Activated naive CD4-positive, alpha-beta T cell treated with anti-CD3 and anti-CD28 coated beads, Interleukin-2, amount 50 U/mL, for 24 hours (primary cell): Measurements from ENCODE around the gene GK2.

ENCODE experiments used
- H3K27ac Mint-ChIP-seq: one replicate; pipeline ENCODE4 v1.8.0; 2021; ENCODE audit warnings: mild to moderate bottlenecking, mixed read lengths
- H3K27me3 Mint-ChIP-seq: one replicate; pipeline ENCODE4 v1.8.0; 2021; ENCODE audit warnings: mixed read lengths
- H3K36me3 Mint-ChIP-seq: one replicate; pipeline ENCODE4 v1.8.0; 2021; ENCODE audit warnings: mixed read lengths
- H3K4me1 Mint-ChIP-seq: one replicate; pipeline ENCODE4 v1.8.0; 2021; ENCODE audit warnings: mixed read lengths
- H3K4me3 Mint-ChIP-seq: one replicate; pipeline ENCODE4 v1.8.0; 2021; ENCODE audit warnings: mild to moderate bottlenecking, mixed read lengths
- H3K9me3 Mint-ChIP-seq: one replicate; pipeline ENCODE4 v1.8.0; 2021; ENCODE audit warnings: mixed read lengths

The GK2 gene

DNA sequence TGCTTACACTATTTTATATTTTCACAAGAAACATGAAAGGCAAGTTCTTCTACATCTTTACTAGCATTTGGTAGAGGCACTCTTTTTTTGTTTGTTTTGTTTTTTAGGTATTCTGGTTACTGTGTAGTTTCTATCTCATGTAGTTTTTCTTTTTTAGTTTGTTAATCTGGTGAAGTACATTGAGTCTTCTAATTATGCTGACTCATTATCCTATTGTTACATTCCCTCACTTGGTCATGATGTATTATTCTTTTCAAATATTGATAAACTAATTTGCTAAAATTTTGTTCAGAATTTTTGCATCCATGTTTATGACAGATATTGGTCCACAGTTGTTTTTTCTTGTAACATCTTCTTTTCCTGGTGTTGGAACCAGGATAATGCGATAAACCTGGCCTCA is 4.7 kb downstream of the GK2 start:
- H3K27me3 Mint-ChIP-seq: no peaks in the 10 kb centered on the region
- peaks cover 5% of the 10 kb centered on the region for H3K9me3 Mint-ChIP-seq

DNA sequence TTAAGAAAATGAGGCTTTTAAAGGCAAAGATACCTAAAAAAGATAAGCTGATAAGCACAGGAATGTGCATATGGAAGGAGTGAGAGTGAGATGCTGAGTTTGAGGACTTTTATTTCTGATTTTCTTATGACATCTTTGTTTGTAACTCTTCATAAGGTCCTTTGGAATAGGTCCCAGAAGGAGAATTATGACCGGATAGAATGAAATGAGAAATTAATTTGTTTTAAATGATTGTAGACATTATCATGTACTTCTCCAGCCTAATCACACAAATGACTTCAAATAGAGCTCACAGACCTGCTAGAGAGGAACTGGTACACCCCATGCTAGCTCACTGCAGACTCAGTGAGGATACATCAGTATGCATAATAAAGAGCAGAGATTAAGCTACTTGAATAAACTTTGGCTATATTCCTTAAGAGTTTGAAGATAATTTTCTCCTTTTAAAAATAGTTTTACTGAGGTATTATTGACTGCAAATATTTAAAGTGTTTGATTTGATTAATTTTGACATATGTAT is 5.6 kb downstream of the GK2 start:
- no peaks in the 10 kb centered on the region for H3K4me1 Mint-ChIP-seq
- no peak overlapping the region for H3K27ac Mint-ChIP-seq
- H3K36me3 Mint-ChIP-seq: no peaks in the 10 kb centered on the region
- peaks cover 5% of the 10 kb centered on the region for H3K9me3 Mint-ChIP-seq
- no peaks in the 10 kb centered on the region for H3K27me3 Mint-ChIP-seq
- no peak overlapping the region for H3K4me3 Mint-ChIP-seq

More for the DNA sequence above, 4.7 kb downstream of the GK2 start:
- no peak overlapping the region for H3K27ac Mint-ChIP-seq
- no peaks in the 10 kb centered on the region for H3K36me3 Mint-ChIP-seq
- no peak overlapping the region for H3K4me3 Mint-ChIP-seq
- no peaks in the 10 kb centered on the region for H3K4me1 Mint-ChIP-seq

DNA sequence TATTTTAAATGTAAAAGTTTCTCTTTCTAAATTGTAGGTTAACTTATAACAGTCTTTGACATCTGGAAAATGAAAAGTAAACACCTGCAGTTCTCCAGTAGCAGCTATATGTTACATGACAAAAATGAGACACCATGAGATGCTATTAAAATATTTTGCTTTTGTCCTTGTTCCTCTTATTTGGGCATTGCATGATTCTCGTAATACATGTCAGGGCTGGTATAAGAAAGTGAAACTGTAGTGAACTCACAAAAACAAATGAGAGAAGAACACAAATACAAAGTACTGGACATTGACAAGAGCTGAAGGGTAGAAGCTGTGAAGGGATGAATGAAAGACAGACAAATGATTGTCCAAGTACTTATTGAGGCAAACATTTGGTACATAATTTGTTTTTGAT is 9.0 kb downstream of the GK2 start:
- no peak overlapping the region for H3K27ac Mint-ChIP-seq
- H3K4me1 Mint-ChIP-seq: no peaks in the 10 kb centered on the region
- no peak overlapping the region for H3K4me3 Mint-ChIP-seq
- peaks cover 2% of the 10 kb centered on the region for H3K27me3 Mint-ChIP-seq
- peaks cover 8% of the 10 kb centered on the region for H3K9me3 Mint-ChIP-seq
- no peaks in the 10 kb centered on the region for H3K36me3 Mint-ChIP-seq

DNA sequence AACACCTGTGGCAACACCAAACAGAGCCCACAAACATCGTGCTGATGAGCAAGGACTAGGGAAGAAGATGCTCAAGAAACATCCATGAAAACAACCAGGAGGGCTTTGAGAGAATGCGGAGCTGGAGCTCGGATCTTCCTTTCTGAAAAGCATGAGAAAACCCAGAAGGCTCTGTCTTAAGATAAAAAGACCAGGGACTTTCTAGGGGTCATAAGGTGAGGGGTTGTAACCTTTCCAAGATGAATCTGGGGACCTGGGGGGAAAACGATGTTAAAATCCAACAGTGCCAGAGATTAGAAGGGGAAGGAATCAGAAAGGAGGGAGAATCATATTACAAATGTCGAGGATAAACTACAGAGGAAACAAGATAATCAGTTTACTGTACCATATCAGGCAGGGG is 10.1 kb downstream of the GK2 start:
- Mint-ChIP-seq H3K9me3 (peaks cover 8% of the 10 kb centered on the region), H3K4me3 (no peak overlapping the region), H3K27me3 (peaks cover 2% of the 10 kb centered on the region), H3K36me3 (no peaks in the 10 kb centered on the region), H3K27ac (no peak overlapping the region), H3K4me1 (no peaks in the 10 kb centered on the region)

DNA sequence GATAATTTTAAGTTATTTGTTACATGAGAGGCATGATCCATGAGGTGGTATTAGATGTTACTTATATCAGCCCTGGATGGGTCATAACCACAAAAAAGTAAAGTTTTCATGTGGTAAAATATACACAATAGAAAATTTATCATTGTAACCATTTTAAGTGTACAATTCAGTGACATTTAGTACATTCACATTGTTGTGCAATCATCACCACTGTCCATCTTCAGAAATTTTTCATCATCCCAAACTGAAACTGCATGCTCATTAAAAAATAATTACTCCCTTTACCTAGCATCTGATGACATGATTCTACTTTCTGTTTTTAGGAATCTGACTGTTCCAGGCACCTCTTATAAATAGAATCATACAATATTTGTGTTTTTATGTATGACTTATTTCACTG is 11.2 kb downstream of the GK2 start:
- H3K4me1 Mint-ChIP-seq: no peaks in the 10 kb centered on the region
- H3K27me3 Mint-ChIP-seq: peaks cover 2% of the 10 kb centered on the region
- H3K36me3 Mint-ChIP-seq: no peaks in the 10 kb centered on the region
- no peak overlapping the region for H3K4me3 Mint-ChIP-seq
- no peak overlapping the region for H3K27ac Mint-ChIP-seq
- H3K9me3 Mint-ChIP-seq: peaks cover 8% of the 10 kb centered on the region

DNA sequence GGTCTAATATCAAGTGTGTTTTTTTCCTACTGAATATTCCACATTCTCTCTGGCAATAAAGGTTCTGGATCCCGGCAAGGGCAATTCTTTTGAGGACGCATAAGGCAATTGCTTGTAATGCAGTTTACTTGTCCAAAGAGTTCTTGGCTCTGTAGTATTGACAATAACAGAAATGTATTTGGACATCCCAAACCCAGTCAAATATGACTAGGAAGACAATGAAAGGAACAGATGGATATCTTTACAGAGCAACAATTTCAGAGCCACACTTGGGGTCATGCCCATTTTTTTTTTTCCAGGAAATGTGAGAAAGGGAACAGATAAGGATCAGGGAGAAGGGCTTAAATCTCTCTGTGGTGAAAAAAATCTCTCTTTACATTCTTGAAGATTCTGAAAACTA is 12.2 kb downstream of the GK2 start:
- Mint-ChIP-seq H3K9me3 (peaks cover 8% of the 10 kb centered on the region), H3K4me1 (no peaks in the 10 kb centered on the region), H3K4me3 (no peak overlapping the region), H3K36me3 (no peaks in the 10 kb centered on the region), H3K27ac (no peak overlapping the region), H3K27me3 (peaks cover 2% of the 10 kb centered on the region)

DNA sequence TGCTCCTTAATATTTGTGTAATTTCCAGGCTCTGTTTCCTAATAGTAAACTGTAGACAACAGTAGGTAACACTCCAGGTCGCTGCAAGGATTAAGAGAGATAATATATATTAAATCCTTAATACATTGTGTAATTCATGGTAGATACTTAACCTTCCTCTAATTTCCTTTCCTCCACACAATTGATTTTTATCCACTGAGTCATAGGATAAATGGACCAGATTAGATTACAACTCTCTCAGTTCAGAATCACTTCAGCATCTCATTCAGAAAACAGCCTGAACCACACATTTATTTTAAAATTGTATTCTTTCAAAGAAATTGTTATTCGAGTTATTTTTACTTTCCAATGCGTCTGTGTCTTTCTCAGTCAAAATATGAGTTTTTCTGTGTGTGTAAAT is 17.1 kb downstream of the GK2 start:
- H3K4me3 Mint-ChIP-seq: no peak overlapping the region
- H3K27me3 Mint-ChIP-seq: no peaks in the 10 kb centered on the region
- H3K9me3 Mint-ChIP-seq: no peaks in the 10 kb centered on the region
- no peak overlapping the region for H3K27ac Mint-ChIP-seq
- H3K36me3 Mint-ChIP-seq: no peaks in the 10 kb centered on the region
- H3K4me1 Mint-ChIP-seq: no peaks in the 10 kb centered on the region

DNA sequence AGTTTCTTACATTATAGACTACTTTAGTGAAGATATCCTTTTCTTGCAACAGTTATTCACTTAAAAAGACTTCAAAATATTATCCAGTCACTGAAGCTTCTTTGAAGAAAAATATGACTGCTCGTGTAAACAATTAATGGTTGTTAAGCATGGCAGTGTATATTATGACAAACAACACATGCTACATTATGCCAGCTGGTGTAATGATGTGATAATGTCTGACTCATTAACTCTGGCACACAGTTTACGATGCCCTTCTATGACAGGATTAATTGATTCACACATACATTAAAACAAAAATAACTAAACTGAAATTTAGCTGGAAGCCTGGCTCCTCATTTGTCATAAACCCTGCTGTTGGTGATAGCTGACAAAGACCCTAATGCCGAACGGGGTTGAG is 22.4 kb downstream of the GK2 start:
- no peaks in the 10 kb centered on the region for H3K36me3 Mint-ChIP-seq
- H3K27ac Mint-ChIP-seq: no peak overlapping the region
- H3K4me3 Mint-ChIP-seq: no peak overlapping the region
- no peaks in the 10 kb centered on the region for H3K4me1 Mint-ChIP-seq
- no peaks in the 10 kb centered on the region for H3K27me3 Mint-ChIP-seq
- no peaks in the 10 kb centered on the region for H3K9me3 Mint-ChIP-seq

DNA sequence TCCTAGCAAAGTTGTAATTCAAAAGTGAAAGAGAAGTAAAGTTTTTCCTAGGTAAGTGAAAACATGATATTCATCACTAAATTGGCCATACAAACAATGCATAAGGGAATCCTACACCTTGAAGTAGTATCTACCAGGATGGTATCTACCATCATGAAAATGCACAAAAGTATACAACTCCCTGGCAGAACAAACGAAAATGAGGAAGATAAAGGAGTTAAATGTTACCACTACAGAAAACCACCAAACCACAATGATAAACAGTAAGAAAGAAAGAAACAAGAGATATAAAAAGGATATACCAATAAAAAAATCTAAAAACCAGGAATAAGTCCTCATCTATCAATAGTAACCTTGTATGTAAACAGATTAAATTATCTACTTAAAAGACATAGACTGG is 26.9 kb downstream of the GK2 start:
- Mint-ChIP-seq H3K27ac (no peak overlapping the region), H3K4me1 (no peaks in the 10 kb centered on the region), H3K4me3 (no peak overlapping the region), H3K27me3 (peaks cover 2% of the 10 kb centered on the region), H3K36me3 (no peaks in the 10 kb centered on the region), H3K9me3 (no peaks in the 10 kb centered on the region)

DNA sequence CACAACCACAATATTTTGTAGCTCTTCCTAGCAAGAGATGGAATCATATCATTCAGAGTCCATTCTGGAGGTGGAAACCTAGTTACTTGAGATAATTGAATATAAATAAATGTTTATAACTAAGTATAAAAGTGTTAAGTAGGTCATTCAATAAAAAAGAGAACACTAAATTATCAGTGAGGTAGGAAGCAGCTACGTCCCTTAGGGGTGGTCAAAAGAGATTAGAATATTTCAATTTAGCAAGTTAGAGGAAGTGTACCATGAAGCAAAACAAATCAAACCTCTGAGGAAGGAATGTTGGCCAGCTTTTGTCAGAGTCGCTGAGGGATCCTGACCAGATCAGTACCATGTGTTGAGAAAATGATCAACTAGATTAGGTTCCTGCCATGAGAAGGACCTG is 38.0 kb downstream of the GK2 start:
- Mint-ChIP-seq H3K36me3 (no peaks in the 10 kb centered on the region), H3K27ac (no peak overlapping the region), H3K27me3 (no peaks in the 10 kb centered on the region), H3K9me3 (no peaks in the 10 kb centered on the region), H3K4me3 (no peak overlapping the region), H3K4me1 (no peaks in the 10 kb centered on the region)

DNA sequence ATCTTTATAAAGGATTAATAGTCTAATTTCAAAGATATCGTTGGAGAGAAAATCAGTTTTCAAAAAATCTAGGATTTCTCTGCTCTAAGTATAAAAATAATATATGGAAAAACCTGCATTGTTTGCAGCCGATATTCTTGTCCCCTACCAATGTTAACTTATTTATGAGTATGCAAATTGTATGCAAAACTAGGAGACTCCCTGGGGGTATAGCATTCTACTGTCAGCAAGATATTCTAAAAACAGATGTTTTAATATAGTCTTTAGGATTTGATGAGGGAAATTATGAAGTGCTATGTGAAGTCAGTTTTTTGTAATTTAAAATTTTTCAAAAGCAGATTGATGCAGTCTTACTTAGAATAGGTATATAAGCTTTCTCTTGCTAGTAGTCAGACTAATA is 40.9 kb downstream of the GK2 start:
- H3K36me3 Mint-ChIP-seq: no peaks in the 10 kb centered on the region
- no peaks in the 10 kb centered on the region for H3K27me3 Mint-ChIP-seq
- no peaks in the 10 kb centered on the region for H3K4me1 Mint-ChIP-seq
- H3K27ac Mint-ChIP-seq: no peak overlapping the region
- no peak overlapping the region for H3K4me3 Mint-ChIP-seq
- H3K9me3 Mint-ChIP-seq: no peaks in the 10 kb centered on the region

DNA sequence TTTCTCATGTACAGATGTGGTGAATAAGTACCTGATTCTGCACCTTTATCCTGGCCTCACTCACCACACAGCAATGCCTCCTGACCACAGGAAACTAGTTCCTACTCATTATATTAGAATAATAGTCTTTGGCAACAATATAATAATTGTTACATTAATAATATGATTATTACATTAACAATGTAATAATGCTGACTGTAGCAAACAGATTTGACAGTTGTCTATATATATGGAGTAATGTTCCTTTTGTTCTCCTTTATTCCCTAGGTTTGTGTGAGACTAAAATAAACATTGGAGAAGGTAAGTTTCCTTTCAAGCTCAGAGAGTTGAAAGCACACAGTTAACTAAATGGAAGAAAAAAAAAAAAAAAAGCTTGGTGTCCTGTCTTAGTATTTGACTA is 41.6 kb downstream of the GK2 start:
- no peaks in the 10 kb centered on the region for H3K9me3 Mint-ChIP-seq
- no peaks in the 10 kb centered on the region for H3K4me1 Mint-ChIP-seq
- H3K4me3 Mint-ChIP-seq: no peak overlapping the region
- no peak overlapping the region for H3K27ac Mint-ChIP-seq
- peaks cover 2% of the 10 kb centered on the region for H3K27me3 Mint-ChIP-seq
- H3K36me3 Mint-ChIP-seq: no peaks in the 10 kb centered on the region

DNA sequence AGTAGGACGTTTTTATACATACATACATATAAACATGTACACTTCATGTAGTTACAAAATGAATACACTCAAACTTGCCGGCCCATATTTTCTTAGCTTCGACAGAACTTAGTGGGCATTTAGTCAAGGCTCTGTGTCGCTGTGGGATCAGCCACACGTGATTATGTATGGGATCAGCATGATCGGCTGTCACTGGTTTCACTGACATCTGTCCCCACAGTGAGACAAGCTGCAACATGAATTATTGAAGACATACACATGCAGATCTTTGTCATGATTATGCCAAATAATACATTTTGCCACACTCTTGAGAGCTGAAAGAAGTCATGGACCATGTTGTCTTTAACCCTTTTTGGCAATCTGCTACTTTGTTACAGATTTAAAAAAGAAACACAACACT is 44.0 kb downstream of the GK2 start:
- Mint-ChIP-seq H3K27me3 (peaks cover 2% of the 10 kb centered on the region), H3K4me1 (no peaks in the 10 kb centered on the region), H3K9me3 (no peaks in the 10 kb centered on the region), H3K4me3 (no peak overlapping the region), H3K27ac (no peak overlapping the region), H3K36me3 (no peaks in the 10 kb centered on the region)

DNA sequence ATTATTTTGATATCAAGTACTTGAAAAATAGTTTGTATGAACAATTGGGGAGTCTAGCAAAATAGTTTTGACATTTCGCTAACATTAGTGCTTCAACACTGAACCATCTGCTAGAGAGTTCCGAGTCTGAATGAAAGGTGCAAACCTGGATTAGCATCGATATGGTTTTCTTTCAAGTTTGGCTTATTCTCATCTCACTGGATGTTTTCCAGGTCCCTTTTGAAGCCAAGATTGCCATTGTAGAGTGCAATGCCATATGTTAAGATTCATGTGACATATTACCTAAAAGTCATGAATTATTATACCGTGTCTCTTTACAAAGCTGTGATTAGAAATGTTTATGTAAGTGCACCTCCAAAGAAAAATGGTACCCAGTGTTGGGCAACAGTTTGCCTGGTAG is 45.4 kb downstream of the GK2 start:
- no peak overlapping the region for H3K27ac Mint-ChIP-seq
- peaks cover 2% of the 10 kb centered on the region for H3K27me3 Mint-ChIP-seq
- no peak overlapping the region for H3K4me3 Mint-ChIP-seq

DNA sequence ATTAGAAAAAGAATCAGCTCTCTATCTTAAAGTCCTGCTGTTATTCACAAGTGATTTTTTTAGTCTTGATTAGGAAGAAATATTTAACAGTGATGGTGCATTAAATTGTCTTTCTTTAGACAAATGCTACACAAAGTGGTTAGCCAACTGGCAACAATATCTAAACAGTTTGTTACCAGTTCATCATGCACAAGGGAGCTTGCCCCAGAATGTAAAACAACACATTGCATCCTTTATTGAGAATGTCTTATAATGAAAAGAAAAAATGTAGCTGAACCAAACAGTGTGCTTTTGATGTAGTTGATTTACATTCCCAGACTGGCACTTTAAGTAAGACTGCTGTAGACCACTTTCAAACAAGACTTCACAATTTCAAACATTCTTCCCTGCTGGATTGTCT is 48.0 kb downstream of the GK2 start:
- Mint-ChIP-seq H3K36me3 (no peaks in the 10 kb centered on the region), H3K27me3 (peaks cover 2% of the 10 kb centered on the region), H3K27ac (no peak overlapping the region), H3K9me3 (no peaks in the 10 kb centered on the region), H3K4me3 (no peak overlapping the region), H3K4me1 (no peaks in the 10 kb centered on the region)

More for the DNA sequence above, 45.4 kb downstream of the GK2 start:
- Mint-ChIP-seq H3K4me1 (no peaks in the 10 kb centered on the region), H3K9me3 (no peaks in the 10 kb centered on the region), H3K36me3 (no peaks in the 10 kb centered on the region)

DNA sequence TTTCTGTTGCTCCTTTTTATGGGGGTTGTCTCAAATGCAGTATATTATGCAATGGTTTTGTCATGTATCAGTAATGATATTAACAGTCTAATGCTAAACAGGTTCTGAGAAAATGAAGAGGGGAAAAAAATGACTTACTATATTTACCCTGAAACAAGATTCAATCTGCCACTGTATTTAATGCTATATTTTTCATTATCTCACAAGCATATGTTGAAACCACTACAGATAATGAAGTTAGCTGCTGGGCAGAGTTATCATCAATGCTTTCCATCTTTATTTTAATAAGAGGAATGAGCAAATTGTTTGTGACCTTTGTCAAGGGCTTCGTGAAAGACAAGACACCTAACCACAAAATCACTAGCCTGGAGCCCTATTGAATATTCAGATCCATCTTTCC is 49.6 kb downstream of the GK2 start:
- peaks cover 2% of the 10 kb centered on the region for H3K27me3 Mint-ChIP-seq
- H3K9me3 Mint-ChIP-seq: no peaks in the 10 kb centered on the region
- no peak overlapping the region for H3K27ac Mint-ChIP-seq
- H3K4me3 Mint-ChIP-seq: no peak overlapping the region
- no peaks in the 10 kb centered on the region for H3K36me3 Mint-ChIP-seq
- H3K4me1 Mint-ChIP-seq: no peaks in the 10 kb centered on the region

DNA sequence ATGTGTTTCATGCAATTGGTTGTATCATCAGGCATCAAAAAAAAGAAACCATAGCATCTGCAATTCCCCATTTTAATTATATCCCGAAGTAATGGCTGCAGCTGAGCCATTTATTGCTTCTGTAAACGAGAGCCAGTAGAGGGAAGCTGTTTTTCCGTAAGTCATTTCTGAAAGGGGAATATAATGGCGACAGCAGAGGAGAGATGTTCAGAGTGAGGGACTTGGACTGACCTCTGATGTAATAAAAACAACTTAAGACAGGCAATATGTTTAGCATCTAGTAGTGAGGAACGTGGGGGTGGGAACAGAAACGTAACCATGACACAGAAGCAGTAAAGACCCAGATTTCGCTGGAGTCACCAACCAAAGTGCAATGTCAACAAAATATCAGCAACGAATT is 50.7 kb downstream of the GK2 start:
- no peaks in the 10 kb centered on the region for H3K4me1 Mint-ChIP-seq
- H3K27ac Mint-ChIP-seq: no peak overlapping the region
- no peaks in the 10 kb centered on the region for H3K36me3 Mint-ChIP-seq
- H3K9me3 Mint-ChIP-seq: no peaks in the 10 kb centered on the region
- H3K4me3 Mint-ChIP-seq: no peak overlapping the region
- H3K27me3 Mint-ChIP-seq: peaks cover 2% of the 10 kb centered on the region
